PFSK-1 (cell line): ENCODE results near the gene SELENOW.

Experiments
- FOXP2 ChIP-seq: optimal IDR thresholded peaks from 2 replicates; pipeline ENCODE3; 2011; ENCODE audit warnings: borderline replicate concordance, control low read depth, inconsistent platforms; ENCODE audit not compliant: insufficient read depth; ENCODE audit errors: extremely low read length, extremely low read depth
- POLR2AphosphoS5 ChIP-seq: IDR thresholded peaks from 2 replicates; pipeline ENCODE4 v1.6.1; 2012; ENCODE audit warnings: low read depth, mild to moderate bottlenecking, control low read depth, low read length, moderate library complexity
- SIN3A ChIP-seq: IDR thresholded peaks from 2 replicates; pipeline ENCODE4 v1.6.1; 2012; ENCODE audit warnings: mild to moderate bottlenecking, low read length, moderate library complexity, borderline replicate concordance; ENCODE audit not compliant: insufficient read depth
- TAF1 ChIP-seq: IDR thresholded peaks from 2 replicates; pipeline ENCODE4 v1.6.1; 2012; ENCODE audit warnings: low read length, control low read depth, borderline replicate concordance; ENCODE audit not compliant: insufficient read depth
- TF ChIP-seq, protein P1 (sequence below), 2 experiments: IDR thresholded peaks; 2 replicates each; pipeline versions ENCODE4 v1.6.1 to v1.8.0; 2011 to 2012; ENCODE audit warnings: low read depth in 2 of 2, low read length in 2 of 2, control low read depth in 1 of 2, inconsistent platforms in 1 of 2, mild to moderate bottlenecking in 1 of 2, moderate library complexity in 1 of 2; ENCODE audit not compliant: insufficient read depth in 1 of 2

SELENOW gene

DNA sequence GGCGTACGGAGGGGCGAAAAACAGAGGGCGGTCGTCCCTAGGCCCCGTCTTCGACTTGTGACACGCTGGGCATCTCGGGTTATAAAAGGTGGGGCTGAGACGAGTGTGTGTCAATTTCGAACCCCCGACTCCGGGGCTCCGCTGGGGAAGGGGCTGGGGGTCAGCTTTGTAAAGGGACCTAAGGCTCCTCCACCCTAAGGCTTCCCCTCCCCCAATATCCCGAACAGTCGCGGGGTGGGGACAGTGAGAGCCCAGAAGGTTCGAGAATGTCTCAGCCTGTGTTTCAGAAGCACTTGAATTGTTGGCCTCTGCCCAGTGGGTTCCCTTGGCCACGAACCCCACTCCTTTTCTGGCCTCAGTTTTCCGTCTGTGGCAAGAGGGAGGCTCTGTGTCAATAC is 450 bp downstream of the SELENOW start:
- TF ChIP-seq TAF1 (no peak), FOXP2 (no peak), POLR2AphosphoS5 (no peak)
- TF ChIP-seq, protein P1, sequence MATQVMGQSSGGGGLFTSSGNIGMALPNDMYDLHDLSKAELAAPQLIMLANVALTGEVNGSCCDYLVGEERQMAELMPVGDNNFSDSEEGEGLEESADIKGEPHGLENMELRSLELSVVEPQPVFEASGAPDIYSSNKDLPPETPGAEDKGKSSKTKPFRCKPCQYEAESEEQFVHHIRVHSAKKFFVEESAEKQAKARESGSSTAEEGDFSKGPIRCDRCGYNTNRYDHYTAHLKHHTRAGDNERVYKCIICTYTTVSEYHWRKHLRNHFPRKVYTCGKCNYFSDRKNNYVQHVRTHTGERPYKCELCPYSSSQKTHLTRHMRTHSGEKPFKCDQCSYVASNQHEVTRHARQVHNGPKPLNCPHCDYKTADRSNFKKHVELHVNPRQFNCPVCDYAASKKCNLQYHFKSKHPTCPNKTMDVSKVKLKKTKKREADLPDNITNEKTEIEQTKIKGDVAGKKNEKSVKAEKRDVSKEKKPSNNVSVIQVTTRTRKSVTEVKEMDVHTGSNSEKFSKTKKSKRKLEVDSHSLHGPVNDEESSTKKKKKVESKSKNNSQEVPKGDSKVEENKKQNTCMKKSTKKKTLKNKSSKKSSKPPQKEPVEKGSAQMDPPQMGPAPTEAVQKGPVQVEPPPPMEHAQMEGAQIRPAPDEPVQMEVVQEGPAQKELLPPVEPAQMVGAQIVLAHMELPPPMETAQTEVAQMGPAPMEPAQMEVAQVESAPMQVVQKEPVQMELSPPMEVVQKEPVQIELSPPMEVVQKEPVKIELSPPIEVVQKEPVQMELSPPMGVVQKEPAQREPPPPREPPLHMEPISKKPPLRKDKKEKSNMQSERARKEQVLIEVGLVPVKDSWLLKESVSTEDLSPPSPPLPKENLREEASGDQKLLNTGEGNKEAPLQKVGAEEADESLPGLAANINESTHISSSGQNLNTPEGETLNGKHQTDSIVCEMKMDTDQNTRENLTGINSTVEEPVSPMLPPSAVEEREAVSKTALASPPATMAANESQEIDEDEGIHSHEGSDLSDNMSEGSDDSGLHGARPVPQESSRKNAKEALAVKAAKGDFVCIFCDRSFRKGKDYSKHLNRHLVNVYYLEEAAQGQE (IDR thresholded peaks at IDR 0.05; ENCODE audit: insufficient read depth in 1 of 2, low read depth in 2 of 2, low read length in 2 of 2): no peak

DNA sequence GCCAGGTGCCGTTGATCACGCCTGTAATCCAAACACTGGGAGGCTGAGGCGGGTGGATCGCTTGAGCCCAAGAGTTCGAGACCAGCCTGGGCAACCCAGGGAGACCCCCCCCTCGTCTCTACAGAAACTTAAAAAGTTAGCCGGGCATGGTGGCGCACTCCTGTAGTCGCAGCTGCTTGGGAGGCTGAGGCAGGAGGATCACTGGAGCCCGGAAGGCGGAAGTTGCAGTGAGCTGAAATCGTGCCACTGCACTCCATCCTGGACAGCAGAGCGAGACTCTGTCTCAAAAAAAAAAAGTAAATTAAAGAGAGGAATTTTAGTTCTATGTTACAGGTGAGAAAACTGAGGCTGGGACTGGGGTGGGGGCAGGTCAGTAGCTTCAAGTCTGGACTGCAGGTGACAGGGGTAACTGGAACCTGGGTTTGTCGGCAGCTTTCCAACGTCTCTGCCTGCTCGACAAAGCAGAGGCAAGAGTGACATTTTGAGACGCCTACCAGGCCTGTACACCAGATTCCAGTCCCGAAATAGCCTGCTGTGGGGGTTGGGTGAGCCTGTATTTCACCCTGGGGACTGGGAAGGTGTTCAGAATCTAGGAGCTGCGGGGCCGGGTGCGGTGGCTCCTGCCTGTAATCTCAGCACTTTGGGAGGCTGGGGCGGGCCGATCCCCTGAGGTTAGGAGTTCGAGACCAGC is 1.2 kb downstream of the SELENOW start:
- no peak for TF ChIP-seq POLR2AphosphoS5
- TF ChIP-seq, protein P1 (IDR thresholded peaks at IDR 0.05; ENCODE audit: insufficient read depth in 1 of 2, low read depth in 2 of 2, low read length in 2 of 2): no peak
- no peak for TF ChIP-seq FOXP2
- TF ChIP-seq SIN3A: no peak
- no peak for TF ChIP-seq TAF1

DNA sequence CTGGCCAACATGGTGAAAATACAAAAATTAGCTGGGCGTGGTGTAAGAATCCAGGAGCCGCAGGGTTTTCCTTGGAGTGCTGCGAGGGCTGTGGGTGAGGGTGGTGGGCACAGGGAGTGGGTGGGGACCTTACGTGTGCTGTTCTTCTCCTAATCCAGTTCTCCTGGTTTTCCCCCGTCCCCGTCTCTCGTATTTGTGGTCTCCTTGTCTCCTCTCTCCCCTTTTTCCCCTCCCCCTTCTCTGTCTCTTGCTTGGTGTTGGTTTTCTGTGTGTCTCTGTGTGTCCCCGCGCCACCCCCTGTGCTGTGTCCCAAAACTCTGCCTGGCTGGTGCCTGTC is 1.7 kb downstream of the SELENOW start:
- TF ChIP-seq, protein P1 (IDR thresholded peaks at IDR 0.05; ENCODE audit: insufficient read depth in 1 of 2, low read depth in 2 of 2, low read length in 2 of 2): no peak
- TF ChIP-seq SIN3A: no peak

DNA sequence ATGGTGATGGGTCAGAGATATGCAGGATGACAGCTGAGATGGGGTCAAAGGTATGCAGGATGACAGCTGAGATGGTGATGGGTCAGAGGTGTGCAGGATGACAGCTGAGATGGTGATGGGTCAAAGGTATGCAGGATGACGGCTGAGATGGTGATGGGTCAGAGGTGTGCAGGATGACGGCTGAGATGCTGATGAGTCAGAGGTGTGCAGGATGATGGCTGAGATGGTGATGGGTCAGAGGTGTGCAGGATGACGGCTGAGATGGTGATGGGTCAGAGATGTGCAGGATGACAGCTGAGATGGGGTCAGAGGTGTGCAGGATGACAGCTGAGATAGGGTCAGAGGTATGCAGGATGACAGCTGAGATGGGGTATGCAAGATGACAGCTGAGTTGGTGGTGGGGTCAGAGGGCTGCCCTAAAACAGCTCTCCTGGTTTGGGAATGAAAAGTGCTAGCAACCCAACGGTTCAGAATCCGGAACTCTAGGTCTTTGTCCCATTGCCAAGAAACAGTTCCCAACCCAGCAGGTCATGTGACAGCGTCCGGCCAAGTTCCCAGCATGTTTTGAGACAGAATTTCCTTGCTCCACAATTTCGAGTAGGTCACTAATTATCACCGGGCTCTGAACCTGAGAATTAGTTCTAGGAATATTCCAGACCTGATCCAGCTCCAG is 3.2 kb downstream of the SELENOW start:
- TF ChIP-seq FOXP2 (no peak), TAF1 (no peak), POLR2AphosphoS5 (no peak), SIN3A (no peak)
- TF ChIP-seq, protein P1 (IDR thresholded peaks at IDR 0.05; ENCODE audit: insufficient read depth in 1 of 2, low read depth in 2 of 2, low read length in 2 of 2): no peak
